Activated naive CD8-positive, alpha-beta T cell treated with anti-CD3 and anti-CD28 coated beads, Interleukin-2, amount 50 U/mL, for 16 hours (primary cell): ENCODE data around the gene LY6G6C.
"Not testable (repeated sequence)": the region's sequence is repeated elsewhere in the genome, so short reads cannot be mapped to it uniquely, and the experiment has no call there.

ENCODE experiments used
- DNase-seq: peaks from one replicate; pipeline ENCODE4 v3.0.0-alpha.2; 2020; ENCODE audit warnings: low read depth, low spot score

Gene LY6G6C

DNA sequence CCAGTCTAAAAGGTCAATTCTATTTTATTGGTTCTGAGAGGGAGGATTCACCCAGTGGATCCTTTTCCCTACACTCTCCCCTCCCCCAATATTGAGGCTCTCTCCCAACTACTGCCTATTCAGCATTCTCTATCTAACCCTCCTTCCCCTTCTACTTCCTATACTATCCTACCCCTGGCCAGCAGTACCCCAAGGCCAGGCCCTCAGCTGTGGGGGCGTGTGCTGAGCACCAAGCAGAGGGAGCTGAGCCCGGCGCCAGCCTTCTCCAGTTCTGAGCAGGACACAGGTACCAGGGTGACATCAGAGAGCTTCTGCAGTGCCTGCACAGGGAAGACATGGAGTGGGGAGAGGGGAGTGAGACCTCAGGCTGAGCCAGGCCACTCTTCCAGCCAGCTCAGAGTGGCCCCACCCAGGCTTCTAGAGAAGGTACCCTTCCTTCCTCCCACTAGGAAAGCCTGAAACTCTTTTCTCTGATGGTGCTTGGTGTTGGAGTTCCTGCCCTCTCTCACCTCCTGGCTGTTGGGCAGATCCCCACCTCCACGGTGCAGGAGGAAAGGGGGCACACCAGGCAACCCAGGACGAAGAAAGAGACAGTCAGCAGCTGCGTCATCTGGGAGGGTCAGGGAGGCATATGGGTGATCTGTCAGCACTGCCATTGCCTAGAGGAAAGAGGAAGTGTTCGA is 5.6 kb upstream of the LY6G6C start:
- DNase-seq = no peak

GRCh38 chr6:31725502-31726350 is 4.2 kb upstream of the LY6G6C start:
- no peak for DNase-seq

DNA sequence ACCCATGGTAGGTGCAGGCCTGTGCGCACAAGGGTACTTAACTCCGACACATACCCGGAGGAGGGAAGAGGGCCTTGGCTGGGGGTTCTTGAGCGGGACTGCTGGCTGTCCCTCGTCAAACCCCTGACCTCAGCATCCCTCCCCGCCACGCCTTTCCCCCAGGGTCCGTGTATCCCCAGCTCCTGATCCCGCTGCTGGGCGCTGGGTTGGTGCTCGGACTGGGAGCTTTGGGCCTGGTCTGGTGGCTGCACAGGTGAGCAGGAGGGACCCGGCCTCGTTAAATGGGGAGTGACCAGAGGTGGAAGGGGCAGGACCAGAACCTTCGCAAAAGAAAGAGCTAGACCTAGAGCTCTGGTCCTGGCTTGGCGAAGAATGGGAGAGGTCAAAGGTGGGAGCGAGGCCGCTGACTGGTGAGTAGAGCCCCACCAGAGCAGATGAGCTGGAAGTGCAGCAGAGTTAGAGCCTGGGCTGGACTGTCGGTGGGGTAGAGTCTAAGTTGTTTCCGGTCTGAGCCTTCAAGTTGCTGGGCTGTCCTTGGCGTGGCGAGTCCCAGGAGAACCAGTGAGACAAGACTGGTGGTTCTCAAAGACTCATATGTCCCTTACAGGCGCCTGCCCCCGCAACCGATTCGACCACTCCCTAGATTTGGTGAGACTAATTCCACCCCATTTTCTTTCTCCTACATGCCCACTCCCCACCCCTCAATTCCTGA is 2.6 kb upstream of the LY6G6C start:
- DNase-seq = no peak

- no peak for DNase-seq
Measured at GRCh38 chr6:31723245-31723979, 1.9 kb upstream of the LY6G6C start, which contains the start of gene MPIG6B. MPIG6B (plus strand) TSS chr6:31723373; CDS start chr6:31723384, 11 bp downstream.

DNA sequence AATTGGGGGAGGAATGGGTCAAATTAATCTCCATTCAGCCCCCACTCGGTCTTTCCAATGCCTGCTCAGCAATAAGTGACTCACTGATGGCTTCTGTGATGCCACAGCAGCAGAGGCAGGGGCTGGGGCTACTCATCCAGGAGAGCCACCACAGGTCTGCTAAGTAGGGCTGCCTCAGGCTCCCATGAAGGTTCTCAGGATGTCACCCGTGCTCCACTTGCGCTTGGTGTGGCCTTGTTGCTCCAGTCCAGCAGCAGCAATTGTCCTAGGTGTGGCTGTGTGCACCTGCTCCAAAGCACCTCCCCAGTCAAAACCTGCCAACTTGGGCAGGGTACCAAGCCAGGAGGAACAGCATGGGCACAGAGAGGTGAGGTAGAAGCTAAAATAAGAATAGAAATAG is 627 bp upstream of the LY6G6C start:
- no peak for DNase-seq

- DNase-seq = no peak
Measured at GRCh38 chr6:31720196-31720770, 1.3 kb downstream of the LY6G6C start.

DNA sequence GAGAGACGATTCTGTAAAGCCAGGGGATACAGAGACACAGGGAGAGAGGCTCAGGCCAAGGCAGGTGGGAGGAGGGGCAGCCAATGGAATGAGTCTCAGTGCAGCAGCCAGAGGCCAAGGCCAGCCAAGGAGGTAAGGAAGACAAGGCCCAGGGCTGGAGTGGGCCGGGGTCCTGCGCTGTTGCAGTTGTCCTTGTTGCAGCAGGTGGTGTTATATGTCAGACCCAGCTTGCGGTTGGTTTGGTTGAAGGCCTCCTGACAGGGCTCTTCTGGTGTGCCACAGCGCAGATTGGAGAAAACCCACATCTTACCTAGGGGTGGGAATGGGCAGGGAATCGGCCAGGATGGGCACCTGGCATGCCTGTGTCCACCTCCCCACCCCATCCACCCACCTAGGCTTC is 2.5 kb downstream of the LY6G6C start:
- DNase-seq = no peak

DNA sequence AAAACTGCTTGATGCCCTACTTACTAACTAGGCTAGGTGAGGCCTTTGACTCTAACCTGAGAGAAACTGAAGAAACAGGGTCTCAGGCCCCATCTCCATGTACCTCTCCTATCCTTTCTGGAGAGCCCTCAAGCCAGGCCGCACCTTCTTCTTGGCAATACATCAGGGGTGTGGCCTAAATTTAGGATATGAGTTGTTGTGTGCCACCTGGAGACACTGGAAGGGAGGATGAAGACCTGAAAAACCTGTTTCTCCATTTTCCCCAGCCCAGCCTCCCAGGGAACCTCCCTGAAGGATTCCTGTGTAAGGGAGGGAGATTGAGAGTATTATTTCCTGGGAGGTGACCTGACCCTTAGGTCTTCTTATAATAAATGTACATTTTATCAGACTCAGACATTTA is 3.3 kb downstream of the LY6G6C start:
- no peak for DNase-seq

GRCh38 chr6:31717499-31718222 is 3.9 kb downstream of the LY6G6C start:
- DNase-seq = no peak

GRCh38 chr6:31715022-31715958 is 6.3 kb downstream of the LY6G6C start, which contains the start of gene LY6G6D:
LY6G6D (plus strand) TSS chr6:31715348; CDS start chr6:31715356, 8 bp downstream.
- DNase-seq = no peak

DNA sequence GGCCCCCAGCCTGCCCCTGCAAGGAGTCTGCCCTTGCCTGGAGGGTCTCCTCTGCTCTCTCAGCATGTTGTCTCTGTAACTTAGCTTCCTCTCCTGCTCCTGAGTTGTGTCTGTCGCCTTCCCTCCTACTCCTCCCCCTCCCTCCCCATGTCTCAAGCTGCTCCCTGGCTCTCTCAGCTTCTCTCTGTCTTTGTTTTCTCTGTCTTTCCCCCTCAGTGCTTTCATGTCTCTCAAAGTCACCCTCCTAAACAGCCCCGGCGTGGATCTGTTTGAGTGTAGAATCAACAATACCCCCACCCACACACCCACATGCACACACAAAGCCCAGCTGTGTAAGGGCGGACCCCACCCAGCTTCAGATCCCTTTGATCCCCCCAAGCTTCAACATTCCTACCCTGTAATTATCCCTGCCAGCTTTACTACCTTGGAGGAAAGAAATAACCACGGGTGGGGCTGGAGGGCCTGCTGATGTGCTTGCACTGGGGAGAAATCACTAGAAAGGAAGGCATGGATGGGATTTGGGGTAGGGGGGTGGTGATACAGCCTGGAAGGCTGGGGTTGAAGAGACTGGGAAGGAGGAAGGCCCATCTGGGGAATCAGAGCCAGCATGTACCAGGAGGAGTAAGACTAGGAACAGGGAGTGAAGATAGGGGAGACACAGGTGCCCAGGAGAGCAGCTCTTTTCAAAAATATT is 7.4 kb downstream of the LY6G6C start:
- DNase-seq = no peak

DNA sequence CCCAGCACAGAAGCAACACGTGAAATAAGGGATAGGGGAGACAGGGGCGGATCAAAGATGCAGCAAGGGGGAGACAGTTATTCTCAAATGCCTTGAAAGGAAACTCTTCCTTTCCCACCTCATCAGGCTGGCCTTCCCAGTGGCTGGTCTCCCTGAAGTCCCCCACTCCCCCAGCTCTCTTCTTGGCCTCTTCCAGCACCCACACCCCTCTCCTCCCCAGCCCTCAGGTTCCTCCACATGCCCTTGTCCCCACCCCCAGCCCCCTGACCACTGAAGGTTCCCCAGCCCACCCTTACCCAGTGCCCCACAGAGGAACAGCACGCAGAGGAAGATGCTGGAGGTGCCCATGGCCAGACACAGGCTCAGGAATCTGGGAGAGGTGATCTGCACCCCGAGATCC is 8.1 kb downstream of the LY6G6C start:
- DNase-seq = no peak

GRCh38 chr6:31712296-31712695 is 9.2 kb downstream of the LY6G6C start:
- DNase-seq = no peak

- DNase-seq = no peak
Measured at GRCh38 chr6:31711233-31711632, 10.3 kb downstream of the LY6G6C start.

GRCh38 chr6:31710523-31711219 is 10.9 kb downstream of the LY6G6C start:
- no peak for DNase-seq

GRCh38 chr6:31709157-31709556 is 12.4 kb downstream of the LY6G6C start:
- DNase-seq = not testable (repeated sequence)

- no peak for DNase-seq
Measured at GRCh38 chr6:31708224-31708623, 13.3 kb downstream of the LY6G6C start.

DNA sequence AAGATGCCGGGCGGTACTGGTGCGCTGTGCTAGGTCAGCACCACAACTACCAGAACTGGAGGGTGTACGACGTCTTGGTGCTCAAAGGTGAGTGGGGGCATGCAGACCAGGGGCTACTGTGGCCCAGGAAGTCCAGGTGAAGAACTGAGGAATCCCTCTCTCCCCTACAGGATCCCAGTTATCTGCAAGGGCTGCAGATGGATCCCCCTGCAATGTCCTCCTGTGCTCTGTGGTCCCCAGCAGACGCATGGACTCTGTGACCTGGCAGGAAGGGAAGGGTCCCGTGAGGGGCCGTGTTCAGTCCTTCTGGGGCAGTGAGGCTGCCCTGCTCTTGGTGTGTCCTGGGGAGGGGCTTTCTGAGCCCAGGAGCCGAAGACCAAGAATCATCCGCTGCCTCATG is 13.8 kb downstream of the LY6G6C start:
- no peak for DNase-seq
